Kidney (tissue), 14 donors: ENCODE results near the gene IL21R. TPM values are rescaled to one million over a fixed set of nuclear protein-coding genes. Genes with fewer than 3 reads are reported as not detected.

ENCODE experiments used
- DNase-seq, 5 donors: peaks; one replicate each; pipeline ENCODE4 v3.0.0-alpha.2; 2013 to 2020
- FAIRE-seq: peaks from 2 replicates; lab custom pipeline; 2012; peaks lifted over from hg19 to GRCh38; lab: Jason Lieb, UNC
- H3K27ac ChIP-seq, 2 donors: one replicate each; pipeline ENCODE4 v1.7.0; 2013; ENCODE audit warnings: low read depth in 2 of 2, low read length in 2 of 2, inconsistent platforms in 1 of 2
- H3K27me3 ChIP-seq: one replicate; pipeline ENCODE4 v1.7.1; 2013; ENCODE audit warnings: low read length, inconsistent platforms; ENCODE audit not compliant: control insufficient read depth, insufficient read depth
- H3K36me3 ChIP-seq, 3 donors: one replicate each; pipeline versions ENCODE4 v1.7.0 to v1.7.1; 2013; ENCODE audit warnings: low read length in 3 of 3, control low read depth in 1 of 3, inconsistent platforms in 1 of 3; ENCODE audit not compliant: insufficient read depth in 3 of 3, control insufficient read depth in 2 of 3
- H3K4me1 ChIP-seq, 3 donors: one replicate each; pipeline versions ENCODE4 v1.7.0 to v1.7.1; 2013; ENCODE audit warnings: low read length in 3 of 3, inconsistent platforms in 1 of 3, low read depth in 1 of 3; ENCODE audit not compliant: control insufficient read depth in 2 of 3, insufficient read depth in 2 of 3
- H3K4me3 ChIP-seq, 3 donors: one replicate each; pipeline versions ENCODE4 v1.7.0 to v1.8.1; 2013; ENCODE audit warnings: low read length in 3 of 3, control low read depth in 1 of 3, inconsistent platforms in 1 of 3
- H3K9ac ChIP-seq, 3 donors: one replicate each; pipeline versions ENCODE4 v1.7.0 to v1.7.1; 2013; ENCODE audit warnings: low read length in 3 of 3, control low read depth in 1 of 3, inconsistent platforms in 1 of 3
- H3K9me3 ChIP-seq, 3 donors: one replicate each; pipeline versions ENCODE4 v1.7.0 to v1.7.1; 2013; ENCODE audit warnings: low read length in 3 of 3, control low read depth in 1 of 3, inconsistent platforms in 1 of 3; ENCODE audit not compliant: control insufficient read depth in 2 of 3, insufficient read depth in 1 of 3
- intact Hi-C: fragments of 100-400 bp; cut with DNase I; formaldehyde crosslinking; loops from one replicate; pipeline ENCODE4 v1.11.1; 2022
- polyA plus RNA-seq: library from polyadenylated mRNA; stranded (reverse); fragments of 350-450 nt; fragmentation: Illumina TruSeq; extraction: RNeasy Lipid Tissue Mini Kit (QIAGEN cat#74804); gene quantifications from one replicate; pipeline ENCODE4 v1.2.3, GENCODE V29; 2014; ENCODE audit warnings: low read depth, low replicate concordance; ENCODE audit not compliant: insufficient read depth
- total RNA-seq: library from RNA; stranded (reverse); fragmentation: NEBNext Ultra II Directional; extraction: Animal tissue kit (Norgen Biotek cat#: 25700); gene quantifications from one replicate; pipeline ENCODE4 v1.2.1, GENCODE V29; 2021
- TF ChIP-seq, protein P1 (sequence below): IDR thresholded peaks from 3 replicates; pipeline ENCODE4 v1.5.1; 2012; ENCODE audit warnings: mild to moderate bottlenecking, moderate library complexity, borderline replicate concordance; ENCODE audit not compliant: insufficient read depth; ENCODE audit errors: extremely low read depth
- donor health status: control.
- donor health status: control.
- donor health status: control.
- donor health status: control.
- donor health status: control.
- donor health status: DM: yes; HTN: yes; CAD: no.
- donor health status: Normal renal cell carcinoma (clear cell type).

IL21R gene
- total and polyA plus RNA-seq, 2 donors from 2014 or later: 0.65 to 3.0 TPM

DNA sequence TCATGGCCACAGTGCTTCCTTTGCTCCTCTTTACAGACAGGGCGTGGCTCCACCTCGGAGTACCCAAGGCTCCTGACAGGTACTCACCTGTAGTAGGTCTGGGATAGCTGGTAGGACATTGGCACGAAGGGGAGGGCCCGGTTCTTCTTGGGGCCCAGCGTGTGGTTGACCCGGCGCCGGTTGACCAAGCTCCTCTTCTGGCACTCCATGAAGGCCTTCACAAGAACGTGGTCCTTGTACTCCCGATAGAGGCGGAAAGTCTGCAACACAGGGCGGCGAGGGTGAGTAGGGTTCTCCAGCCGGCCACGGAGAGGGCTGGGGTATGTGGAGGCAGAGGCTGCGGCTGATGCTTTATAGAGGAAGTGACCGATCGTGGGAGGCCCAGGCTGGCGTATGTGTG is 69.7 kb downstream of the IL21R start:
- Histone ChIP-seq H3K36me3 (peaks cover 11 to 79% (median 54%) of the 10 kb centered on the region in 3 donors), H3K9me3 (no peaks in the 10 kb centered on the region), H3K27me3 (no peaks in the 10 kb centered on the region), H3K9ac (no peak overlapping the region), H3K27ac (no peak overlapping the region), H3K4me1 (peaks cover 0 to 6% (median 0%) of the 10 kb centered on the region in 3 donors), H3K4me3 (no peak overlapping the region)
- DNase-seq (peak in 1 of 5 donors; percentile 61), FAIRE-seq (no peak)
- TF ChIP-seq, protein P1, sequence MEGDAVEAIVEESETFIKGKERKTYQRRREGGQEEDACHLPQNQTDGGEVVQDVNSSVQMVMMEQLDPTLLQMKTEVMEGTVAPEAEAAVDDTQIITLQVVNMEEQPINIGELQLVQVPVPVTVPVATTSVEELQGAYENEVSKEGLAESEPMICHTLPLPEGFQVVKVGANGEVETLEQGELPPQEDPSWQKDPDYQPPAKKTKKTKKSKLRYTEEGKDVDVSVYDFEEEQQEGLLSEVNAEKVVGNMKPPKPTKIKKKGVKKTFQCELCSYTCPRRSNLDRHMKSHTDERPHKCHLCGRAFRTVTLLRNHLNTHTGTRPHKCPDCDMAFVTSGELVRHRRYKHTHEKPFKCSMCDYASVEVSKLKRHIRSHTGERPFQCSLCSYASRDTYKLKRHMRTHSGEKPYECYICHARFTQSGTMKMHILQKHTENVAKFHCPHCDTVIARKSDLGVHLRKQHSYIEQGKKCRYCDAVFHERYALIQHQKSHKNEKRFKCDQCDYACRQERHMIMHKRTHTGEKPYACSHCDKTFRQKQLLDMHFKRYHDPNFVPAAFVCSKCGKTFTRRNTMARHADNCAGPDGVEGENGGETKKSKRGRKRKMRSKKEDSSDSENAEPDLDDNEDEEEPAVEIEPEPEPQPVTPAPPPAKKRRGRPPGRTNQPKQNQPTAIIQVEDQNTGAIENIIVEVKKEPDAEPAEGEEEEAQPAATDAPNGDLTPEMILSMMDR: no peak
- intact Hi-C loops: no loop called here

DNA sequence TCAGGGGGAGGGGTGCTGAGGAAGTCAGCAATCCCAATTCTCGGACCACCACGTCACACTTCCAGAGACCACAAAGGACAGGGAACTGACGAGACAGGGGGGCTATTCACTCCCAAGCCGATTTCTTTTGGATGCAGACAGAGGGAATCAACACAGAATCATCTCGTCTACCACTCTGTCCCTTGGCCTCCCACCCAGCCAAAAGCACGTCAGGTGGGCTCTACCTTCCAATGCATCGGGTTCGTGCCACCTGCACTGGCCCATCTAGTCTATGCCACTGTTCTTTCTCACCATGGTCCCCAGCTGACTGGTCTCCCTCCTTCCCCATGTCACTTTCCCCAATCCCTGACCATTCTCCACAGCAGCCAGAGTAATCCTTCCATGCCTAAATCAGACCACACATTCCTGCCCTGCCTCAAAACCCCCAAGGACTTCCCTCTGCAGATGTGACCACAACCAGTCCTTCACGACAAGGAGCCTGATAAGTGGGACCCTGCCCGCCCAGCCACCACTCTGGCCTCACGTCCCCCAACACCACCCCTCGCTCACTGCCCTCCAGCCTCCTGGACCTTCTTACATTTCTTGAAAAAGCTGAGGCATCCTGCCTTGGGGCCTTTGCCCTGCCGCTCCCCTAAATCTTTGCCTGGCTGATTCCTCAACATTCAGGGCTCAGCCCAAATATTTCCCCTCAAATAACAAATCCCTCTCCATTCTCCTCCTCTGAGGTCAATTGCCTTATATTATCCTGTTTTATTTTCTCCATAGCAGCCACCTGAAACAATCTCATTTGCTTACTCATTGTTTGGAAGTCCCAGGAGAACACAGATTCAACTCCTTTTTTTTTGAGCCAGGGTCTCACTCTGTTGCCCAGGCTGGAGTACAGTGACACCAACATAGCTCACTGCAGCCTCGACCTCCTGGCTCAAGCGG is 70.4 kb downstream of the IL21R start:
- no peaks in the 10 kb centered on the region for H3K9me3 ChIP-seq
- H3K9ac ChIP-seq: no peak overlapping the region
- no peak for FAIRE-seq
- H3K27ac ChIP-seq: no peak overlapping the region
- H3K27me3 ChIP-seq: no peaks in the 10 kb centered on the region
- intact Hi-C loops: no loop called here
- peaks cover 5 to 78% (median 49%) of the 10 kb centered on the region in 3 donors for H3K36me3 ChIP-seq
- TF ChIP-seq, protein P1: no peak
- peaks cover 0 to 6% (median 0%) of the 10 kb centered on the region in 3 donors for H3K4me1 ChIP-seq
- H3K4me3 ChIP-seq: no peak overlapping the region
- peak in 1 of 5 donors; percentile 10 for DNase-seq

DNA sequence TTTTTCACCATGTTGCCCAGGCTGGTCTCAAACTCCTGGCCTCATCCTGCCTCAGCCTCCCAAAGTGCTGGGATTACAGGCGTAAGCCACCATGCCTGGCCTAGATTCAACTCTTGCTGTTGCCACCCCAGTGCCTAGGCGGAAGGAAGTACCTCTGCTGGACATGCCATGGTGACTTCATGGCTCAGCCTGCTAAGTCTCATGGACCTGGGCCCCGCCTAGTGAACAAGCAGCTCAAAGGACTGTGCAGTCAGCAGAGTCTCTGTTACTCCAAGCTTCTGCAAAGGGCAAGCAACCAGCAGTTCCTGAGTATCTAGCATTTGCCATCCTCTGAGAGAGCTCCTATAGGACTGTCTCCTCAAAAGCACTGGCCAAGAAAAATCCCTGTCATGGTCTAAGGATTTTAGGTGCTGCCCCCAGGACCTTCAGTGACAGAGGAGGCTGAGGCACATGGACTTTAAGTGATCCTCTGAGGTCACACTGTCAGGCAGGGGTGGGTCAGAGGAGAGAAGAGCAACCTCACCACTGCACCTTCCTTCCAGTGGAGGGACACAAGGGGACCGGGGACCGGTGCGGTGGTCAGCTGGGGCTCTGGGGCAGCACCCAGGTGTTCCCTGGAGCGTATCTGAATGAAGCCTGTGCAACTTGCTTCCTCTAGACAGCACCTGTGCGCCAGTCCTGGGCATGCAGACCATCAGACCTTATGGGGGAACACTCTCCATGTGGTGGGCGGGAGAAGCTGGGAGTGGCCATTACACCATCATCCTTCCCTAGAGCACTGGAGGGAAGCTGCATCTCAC is 71.3 kb downstream of the IL21R start:
- Histone ChIP-seq H3K27ac (no peak overlapping the region), H3K4me1 (peaks cover 0 to 6% (median 0%) of the 10 kb centered on the region in 3 donors), H3K4me3 (no peak overlapping the region), H3K27me3 (no peaks in the 10 kb centered on the region), H3K9me3 (no peaks in the 10 kb centered on the region), H3K36me3 (peaks cover 4 to 79% (median 48%) of the 10 kb centered on the region in 3 donors), H3K9ac (no peak overlapping the region)
- DNase-seq (peak in 1 of 5 donors; percentile 37), FAIRE-seq (no peak)
- intact Hi-C loops: no loop called here
- TF ChIP-seq, protein P1: no peak
